Measurements from ENCODE around the gene SUSD3. TPM values are rescaled to one million over a fixed set of nuclear protein-coding genes. Genes with fewer than 3 reads are reported as not detected.

The SUSD3 gene
- polyA plus RNA-seq, 3 donors: 10.5 to 24.6 (median 15.7) TPM

- Mint-ChIP-seq H3K36me3 (peaks cover 0 to 4% of the 10 kb centered on the region in 2 donors), H3K4me3 (peak overlapping the region in 1 of 2 donors; percentile 53), H3K27me3 (ENCODE audit: low read depth in 3 of 3) (peaks cover 0 to 5% (median 3%) of the 10 kb centered on the region in 3 donors), H3K27ac (peak overlapping the region; percentile 81 to 90 (median 88)), H3K9me3 (peaks cover 0 to 7% (median 5%) of the 10 kb centered on the region in 7 donors), H3K4me1 (peaks cover 72% of the 10 kb centered on the region)
- no peak overlapping the region for H2AFZ ChIP-seq (ENCODE audit: insufficient read depth, low read depth, low read length, poor library complexity, severe bottlenecking)
- intact Hi-C loops (cut with micrococcal nuclease): no loop called here
- no peak overlapping the region for H3K9ac ChIP-seq (ENCODE audit: insufficient read depth, low read length, poor library complexity, severe bottlenecking)
- H3K4me3 ChIP-seq (replicated peaks in 1 of 3; ENCODE audit: low read depth in 2 of 3, low read length in 3 of 3): no peak overlapping the region
- DNase-seq: peak; percentile 43 to 80 (median 47)
- peaks cover 0 to 10% of the 10 kb centered on the region in 2 donors for H3K9me3 ChIP-seq (replicated peaks in 1 of 2; ENCODE audit: control insufficient read depth in 1 of 2, insufficient read depth in 1 of 2, low read length in 2 of 2)
- H4K20me1 ChIP-seq (ENCODE audit: insufficient read depth, low read length): no peaks in the 10 kb centered on the region
- peak overlapping the region; percentile 23 to 55 for H3K27ac ChIP-seq (ENCODE audit: low read depth in 1 of 2, low read length in 2 of 2)
- peaks cover 59 to 70% of the 10 kb centered on the region in 2 donors for H3K4me1 ChIP-seq (ENCODE audit: control insufficient read depth in 1 of 2, insufficient read depth in 2 of 2, low read length in 2 of 2)
- H3K36me3 ChIP-seq (replicated peaks in 1 of 2; ENCODE audit: control insufficient read depth in 1 of 2, insufficient read depth in 2 of 2, low read length in 2 of 2): no peaks in the 10 kb centered on the region
- H3K79me2 ChIP-seq (ENCODE audit: insufficient read depth, low read length): no peaks in the 10 kb centered on the region
- no peak for TF ChIP-seq CTCF (IDR thresholded peaks at IDR 0.05)
- H3K27me3 ChIP-seq (ENCODE audit: control insufficient read depth in 2 of 2, insufficient read depth in 2 of 2, low read length in 2 of 2): no peaks in the 10 kb centered on the region
- no CpG with 5 or more reads among the region's 2 CpGs for WGBS (ENCODE audit: insufficient coverage)
- H3K4me2 ChIP-seq (replicated peaks; ENCODE audit: extremely low read depth, low read length, poor library complexity, severe bottlenecking): peak overlapping the region; percentile 41
Observed at GRCh38 chr9:93045521-93045920, 13.0 kb upstream of the SUSD3 start.

- H3K4me1 ChIP-seq (ENCODE audit: control insufficient read depth in 1 of 2, insufficient read depth in 2 of 2, low read length in 2 of 2): peaks cover 35 to 42% of the 10 kb centered on the region in 2 donors
- intact Hi-C loops (cut with micrococcal nuclease): no loop called here
- no peaks in the 10 kb centered on the region for H4K20me1 ChIP-seq (ENCODE audit: insufficient read depth, low read length)
- H3K4me3 Mint-ChIP-seq: peak overlapping the region in 1 of 2 donors; percentile 60
- no peak overlapping the region for H3K27ac ChIP-seq (ENCODE audit: low read depth in 1 of 2, low read length in 2 of 2)
- TF ChIP-seq CTCF (IDR thresholded peaks at IDR 0.05): no peak
- no peak overlapping the region for H3K4me2 ChIP-seq (replicated peaks; ENCODE audit: extremely low read depth, low read length, poor library complexity, severe bottlenecking)
- no peaks in the 10 kb centered on the region for H3K36me3 ChIP-seq (replicated peaks in 1 of 2; ENCODE audit: control insufficient read depth in 1 of 2, insufficient read depth in 2 of 2, low read length in 2 of 2)
- peaks cover 0 to 7% of the 10 kb centered on the region in 2 donors for H3K9me3 ChIP-seq (replicated peaks in 1 of 2; ENCODE audit: control insufficient read depth in 1 of 2, insufficient read depth in 1 of 2, low read length in 2 of 2)
- peaks cover 0 to 7% (median 5%) of the 10 kb centered on the region in 7 donors for H3K9me3 Mint-ChIP-seq
- H3K9ac ChIP-seq (ENCODE audit: insufficient read depth, low read length, poor library complexity, severe bottlenecking): no peak overlapping the region
- H2AFZ ChIP-seq (ENCODE audit: insufficient read depth, low read depth, low read length, poor library complexity, severe bottlenecking): no peak overlapping the region
- H3K4me1 Mint-ChIP-seq: peaks cover 42% of the 10 kb centered on the region
- DNase-seq: no peak
- no peak overlapping the region for H3K4me3 ChIP-seq (replicated peaks in 1 of 3; ENCODE audit: low read depth in 2 of 3, low read length in 3 of 3)
- no peaks in the 10 kb centered on the region for H3K27me3 ChIP-seq (ENCODE audit: control insufficient read depth in 2 of 2, insufficient read depth in 2 of 2, low read length in 2 of 2)
- peaks cover 0 to 5% (median 3%) of the 10 kb centered on the region in 3 donors for H3K27me3 Mint-ChIP-seq (ENCODE audit: low read depth in 3 of 3)
- peak overlapping the region in 1 of 7 donors; percentile 71 for H3K27ac Mint-ChIP-seq
- WGBS (ENCODE audit: insufficient coverage): 90% methylated on average over 7 of the region's 8 CpGs
- peaks cover 0 to 2% of the 10 kb centered on the region in 2 donors for H3K36me3 Mint-ChIP-seq
- H3K79me2 ChIP-seq (ENCODE audit: insufficient read depth, low read length): no peaks in the 10 kb centered on the region
Observed at GRCh38 chr9:93048566-93049448, 9.7 kb upstream of the SUSD3 start.
